Measurements from ENCODE around the gene FLAD1.

DNA sequence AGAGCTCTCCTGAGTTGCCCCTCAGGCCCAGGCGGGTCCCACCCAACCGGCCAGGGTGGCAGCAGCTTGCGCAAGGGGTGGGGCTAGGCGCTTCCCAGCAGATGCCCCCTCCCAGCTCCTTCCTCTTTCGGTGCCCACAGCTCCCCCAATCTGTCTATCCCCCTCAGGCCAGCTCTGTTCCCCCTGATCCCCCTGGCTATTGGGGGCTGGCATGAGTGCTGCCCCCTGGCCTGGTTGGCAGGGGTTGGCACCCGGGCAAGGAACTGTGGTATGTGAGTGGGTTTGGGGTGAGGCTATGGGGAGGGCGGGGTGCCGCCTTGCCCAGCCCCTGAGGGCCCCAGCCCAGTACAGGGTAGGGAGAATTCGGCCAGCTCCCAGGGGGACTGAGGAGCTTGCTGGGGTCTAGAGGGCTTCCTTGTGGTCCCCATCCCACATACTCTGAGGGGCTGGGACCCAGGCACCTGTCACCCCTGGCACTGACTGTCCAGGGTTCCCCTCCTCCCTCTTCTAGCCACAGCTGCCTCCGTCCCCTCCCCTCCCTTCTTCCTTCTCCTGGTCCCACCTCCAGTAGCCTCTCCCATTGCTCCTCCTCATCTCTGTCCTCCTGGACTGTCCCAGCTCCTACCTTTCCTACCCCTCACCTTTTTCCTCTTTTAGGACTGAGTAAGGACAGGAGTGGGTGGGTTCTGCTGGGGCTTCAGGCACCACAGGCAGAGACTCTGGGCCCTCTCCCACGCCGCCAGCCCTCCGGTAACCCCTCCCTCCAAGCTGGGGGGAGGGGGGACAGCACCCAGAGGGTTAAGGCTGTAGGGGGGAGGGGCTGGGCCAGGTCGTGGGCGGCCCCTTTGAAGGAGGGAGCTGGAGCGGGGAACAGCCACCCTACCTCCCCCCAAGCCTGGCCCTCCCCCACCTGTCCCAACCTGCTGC is 25.1 kb downstream of the FLAD1 start:
- TF ChIP-seq CTCF (IDR thresholded peaks at IDR 0.05): no peak
- no peak for TF ChIP-seq REST (IDR thresholded peaks at IDR 0.05; ENCODE audit: insufficient read depth in 1 of 2, low read depth in 2 of 2, low read length in 1 of 2)

All from Panc1 (cell line).